CD4-positive, alpha-beta T cell (primary cell): Measurements from ENCODE around the gene FIGLA. TPM values are rescaled to one million over a fixed set of nuclear protein-coding genes. Genes with fewer than 3 reads are reported as not detected.

Source experiments
- ATAC-seq: fragments of 200-7000 bp; cut with Tn5 transposase; one replicate; pipeline ENCODE4 v1.10.0; 2022; ENCODE audit warnings: mild to moderate bottlenecking; ENCODE audit not compliant: poor library complexity
- CTCF ChIA-PET: fragments of 350-600 bp; sonication (Branson Sonifier 250); formaldehyde crosslinking; loops from one replicate; lab custom pipeline; 2021; ENCODE audit warnings: antibody characterized with exemption, inconsistent platforms; lab: Charles Lee
- POLR2A ChIA-PET: fragments of 350-600 bp; sonication (Branson Sonifier 250); formaldehyde crosslinking; loops from one replicate; lab custom pipeline; 2021; ENCODE audit warnings: antibody characterized with exemption, inconsistent platforms; lab: Charles Lee
- DNase-seq, 14 experiments: peaks; one replicate each; pipeline ENCODE4 v3.0.0-alpha.2; 2013 to 2020; ENCODE audit warnings: mixed read lengths in 2 of 14
- H3K27ac ChIP-seq, 2 donors: one replicate each; pipeline versions ENCODE4 v1.5.1 to v1.7.0; 2013; ENCODE audit warnings: low read length in 2 of 2, low read depth in 1 of 2, mild to moderate bottlenecking in 1 of 2
- H3K27me3 ChIP-seq, 2 experiments: 1 replicate in 1 of 2; 2 replicates in 1 of 2; pipeline versions ENCODE4 v1.6.1 to v1.7.0; 2013; ENCODE audit warnings: low read length in 2 of 2, control low read depth in 1 of 2, mild to moderate bottlenecking in 1 of 2, moderate library complexity in 1 of 2; ENCODE audit not compliant: insufficient read depth in 2 of 2, control insufficient read depth in 1 of 2
- H3K36me3 ChIP-seq: one replicate; pipeline ENCODE4 v1.6.1; 2013; ENCODE audit warnings: low read length, control low read depth; ENCODE audit not compliant: insufficient read depth
- H3K4me1 ChIP-seq: one replicate; pipeline ENCODE4 v1.6.1; 2013; ENCODE audit warnings: low read length, control low read depth; ENCODE audit not compliant: insufficient read depth
- H3K4me3 ChIP-seq: one replicate; pipeline ENCODE4 v1.5.1; 2013; ENCODE audit warnings: mild to moderate bottlenecking, low read length, moderate library complexity
- H3K9me3 ChIP-seq, 2 experiments: 1 replicate in 1 of 2; 2 replicates in 1 of 2; pipeline versions ENCODE4 v1.6.1 to v1.7.0; 2013; ENCODE audit warnings: low read length in 2 of 2, mild to moderate bottlenecking in 2 of 2, control low read depth in 1 of 2, moderate library complexity in 1 of 2; ENCODE audit not compliant: control insufficient read depth in 1 of 2, insufficient read depth in 1 of 2
- H3K27ac Mint-ChIP-seq: one replicate; pipeline ENCODE4 v1.8.0; 2020; ENCODE audit warnings: mixed read lengths
- H3K27me3 Mint-ChIP-seq: one replicate; pipeline ENCODE4 v1.8.0; 2021; ENCODE audit warnings: mixed read lengths
- H3K36me3 Mint-ChIP-seq: one replicate; pipeline ENCODE4 v1.8.0; 2021; ENCODE audit warnings: low read depth, mixed read lengths
- H3K4me1 Mint-ChIP-seq: one replicate; pipeline ENCODE4 v1.8.0; 2021; ENCODE audit warnings: low read depth, mixed read lengths
- H3K4me3 Mint-ChIP-seq: one replicate; pipeline ENCODE4 v1.8.0; 2020; ENCODE audit warnings: mild to moderate bottlenecking, mixed read lengths
- H3K9me3 Mint-ChIP-seq: one replicate; pipeline ENCODE4 v1.8.0; 2020; ENCODE audit warnings: mixed read lengths
- CTCF ChIP-seq: fragments of 200-600 bp; IDR thresholded peaks from one replicate; pipeline ENCODE4 v1.8.0; 2022; ENCODE audit warnings: antibody characterized with exemption, mild to moderate bottlenecking
- intact Hi-C, 2 experiments: fragments of 100-400 bp; cut with DNase I in 1 of 2; cut with micrococcal nuclease in 1 of 2; formaldehyde crosslinking; loops; one replicate each; pipeline versions ENCODE4 v1.15.1 to v1.9.0; 2023 to 2025; cut with DNase I, micrococcal nuclease
- total RNA-seq, 174 experiments: library from RNA in 2 of 174; stranded (reverse) in 2 of 174; gene quantifications; one replicate each; pipeline ENCODE4 v1.2.3 and lab custom pipeline; 2021 to 2026

FIGLA gene
- total RNA-seq, 2 experiments from 2014 or later = not detected

GRCh38 chr2:70772486-70773155, 17.8 kb downstream of the FIGLA start:
- Mint-ChIP-seq H3K27me3 (peaks cover 73% of the 10 kb centered on the region), H3K9me3 (no peaks in the 10 kb centered on the region), H3K4me3 (no peak overlapping the region), H3K36me3 (no peaks in the 10 kb centered on the region), H3K4me1 (peaks cover 8% of the 10 kb centered on the region), H3K27ac (no peak overlapping the region)
- Histone ChIP-seq H3K27ac (no peak overlapping the region), H3K27me3 (peaks cover 24 to 35% of the 10 kb centered on the region in 2 experiments), H3K9me3 (no peaks in the 10 kb centered on the region), H3K4me3 (no peak overlapping the region), H3K4me1 (peaks cover 4% of the 10 kb centered on the region), H3K36me3 (no peaks in the 10 kb centered on the region)
- ATAC-seq (no peak), DNase-seq (no peak)
- intact Hi-C loops = no loop called here
- POLR2A ChIA-PET = no interaction called here
- TF ChIP-seq CTCF = no peak
- CTCF ChIA-PET = no interaction called here

GRCh38 chr2:70771446-70771845, 19.0 kb downstream of the FIGLA start:
- Histone ChIP-seq H3K4me1 (peaks cover 14% of the 10 kb centered on the region), H3K9me3 (no peaks in the 10 kb centered on the region), H3K4me3 (no peak overlapping the region), H3K27me3 (peaks cover 26 to 39% of the 10 kb centered on the region in 2 experiments), H3K27ac (no peak overlapping the region), H3K36me3 (no peaks in the 10 kb centered on the region)
- no peaks in the 10 kb centered on the region for H3K36me3 Mint-ChIP-seq
- ChIA-PET POLR2A (no interaction called here), CTCF (no interaction called here)
- no peak for TF ChIP-seq CTCF
- no peak overlapping the region for H3K27ac Mint-ChIP-seq
- no peak overlapping the region for H3K4me3 Mint-ChIP-seq
- ATAC-seq (no peak), DNase-seq (no peak)
- intact Hi-C loops = no loop called here
- H3K27me3 Mint-ChIP-seq = peaks cover 76% of the 10 kb centered on the region
- H3K4me1 Mint-ChIP-seq = peaks cover 14% of the 10 kb centered on the region
- H3K9me3 Mint-ChIP-seq = no peaks in the 10 kb centered on the region

- ChIA-PET POLR2A (no interaction called here), CTCF (interaction anchor here (1.0 kb wide), 1 partner anchor 16 kb away, joined by 3 read pairs; no protein-coding TSS in a partner anchor)
- H3K36me3 Mint-ChIP-seq = no peaks in the 10 kb centered on the region
- peaks cover 31 to 38% of the 10 kb centered on the region in 2 experiments for H3K27me3 ChIP-seq
- H3K9me3 ChIP-seq = no peaks in the 10 kb centered on the region
- DNase-seq (no peak), ATAC-seq (no peak)
- H3K4me1 ChIP-seq = peaks cover 14% of the 10 kb centered on the region
- no peak overlapping the region for H3K27ac ChIP-seq
- no peak for TF ChIP-seq CTCF
- peak overlapping the region; percentile 87 for H3K4me3 Mint-ChIP-seq
- H3K4me1 Mint-ChIP-seq = peaks cover 16% of the 10 kb centered on the region
- peaks cover 71% of the 10 kb centered on the region for H3K27me3 Mint-ChIP-seq
- no peak overlapping the region for H3K27ac Mint-ChIP-seq
- intact Hi-C loops = loop anchor here in 1 of 2 experiments (5.0 kb wide), 1 partner anchor 112 kb away; no protein-coding TSS in a partner anchor
- H3K36me3 ChIP-seq = no peaks in the 10 kb centered on the region
- no peaks in the 10 kb centered on the region for H3K9me3 Mint-ChIP-seq
- no peak overlapping the region for H3K4me3 ChIP-seq
These were observed 21.0 kb downstream of the FIGLA start for GRCh38 chr2:70769450-70769849.
